ENCODE measurements around the gene SSX4B.
"Not testable (repeated sequence)": the region's sequence is repeated elsewhere in the genome, so short reads cannot be mapped to it uniquely, and the experiment has no call there.

The SSX4B gene, protein sequence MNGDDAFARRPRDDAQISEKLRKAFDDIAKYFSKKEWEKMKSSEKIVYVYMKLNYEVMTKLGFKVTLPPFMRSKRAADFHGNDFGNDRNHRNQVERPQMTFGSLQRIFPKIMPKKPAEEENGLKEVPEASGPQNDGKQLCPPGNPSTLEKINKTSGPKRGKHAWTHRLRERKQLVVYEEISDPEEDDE

DNA sequence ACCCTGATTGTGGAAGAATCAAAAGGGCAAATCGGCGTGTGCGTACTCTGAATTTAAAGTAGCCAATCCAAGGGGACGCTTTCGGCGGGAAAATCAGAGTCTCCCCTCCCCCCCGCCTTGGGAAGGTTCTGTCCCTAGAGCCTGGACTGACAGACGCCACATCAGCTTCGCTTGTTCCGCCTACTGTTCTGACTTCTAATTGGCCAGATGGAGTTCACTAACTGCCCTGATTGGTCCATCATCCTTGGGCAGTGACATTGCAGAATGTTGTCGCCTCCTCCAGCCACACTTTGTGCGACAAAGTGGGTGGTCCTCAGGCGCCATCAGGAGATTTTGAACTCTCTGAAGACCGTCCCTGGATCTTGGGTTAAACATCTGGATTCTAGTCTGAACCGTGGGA, at the start of gene SSX4B:
Gene SSX4B, minus strand, starts transcription at position 101 of the 400 bp plus-strand sequence. CDS start 588 bp downstream, outside the sequence.
- DNase-seq = not testable (repeated sequence)

DNA sequence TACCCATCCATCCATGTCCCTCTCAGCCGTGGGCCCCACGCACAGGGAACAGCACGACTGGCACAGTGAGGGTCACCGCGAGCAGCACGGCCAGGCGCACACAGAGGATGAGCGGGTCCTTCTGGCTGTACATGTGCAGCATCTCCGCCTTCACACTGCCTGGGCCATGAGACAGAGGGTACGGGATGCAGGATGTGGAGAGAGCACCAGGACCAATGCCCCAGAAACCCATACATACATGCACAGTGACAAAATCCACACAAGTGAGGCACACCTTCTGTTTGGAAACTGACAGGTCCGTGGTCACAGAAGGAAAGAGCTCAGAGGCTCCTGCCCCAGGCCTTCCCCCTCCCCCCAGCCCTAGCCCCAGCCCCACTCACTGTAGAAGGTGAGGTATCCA, 48.8 kb upstream of the SSX4B start:
- DNase-seq = no peak

DNA sequence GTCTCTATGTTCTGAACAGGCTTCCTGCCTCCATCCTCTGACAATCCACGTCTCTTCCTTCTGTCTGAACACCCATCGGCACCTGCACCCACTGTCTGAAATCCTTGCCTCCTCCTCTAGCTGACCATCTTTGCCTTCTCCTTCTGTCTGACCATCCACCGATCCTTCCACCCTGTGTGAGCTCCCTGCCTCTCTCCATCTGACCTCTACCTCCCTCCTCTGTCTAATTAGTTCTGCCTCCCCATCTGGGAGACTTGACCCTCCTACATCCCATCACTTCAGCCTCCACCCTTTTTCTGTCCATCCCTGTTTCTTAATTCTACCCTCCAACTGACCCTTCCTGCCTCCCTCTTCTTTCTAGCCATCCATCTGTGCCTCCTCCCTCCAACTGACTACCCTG, 48.3 kb upstream of the SSX4B start:
- DNase-seq = no peak

DNA sequence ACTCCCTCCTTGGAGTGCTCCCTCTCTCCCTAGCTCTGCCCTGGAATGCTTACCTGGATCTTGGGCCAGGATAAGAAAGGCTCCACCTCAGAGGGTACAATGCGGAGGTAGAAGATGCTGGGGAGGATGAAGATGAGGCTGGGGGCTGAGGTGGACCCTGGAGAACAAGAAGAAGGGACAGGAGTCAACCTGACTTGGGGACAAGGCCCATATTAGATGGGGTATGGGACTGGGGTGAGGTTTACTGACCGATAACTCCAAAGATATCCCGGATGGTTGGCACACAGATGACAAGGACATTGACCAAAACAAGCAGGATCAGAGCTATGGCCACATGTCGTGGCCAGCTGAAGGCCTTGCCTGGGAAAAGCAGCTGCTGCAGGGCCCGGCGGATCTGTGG, 47.7 kb upstream of the SSX4B start:
- DNase-seq = no peak

DNA sequence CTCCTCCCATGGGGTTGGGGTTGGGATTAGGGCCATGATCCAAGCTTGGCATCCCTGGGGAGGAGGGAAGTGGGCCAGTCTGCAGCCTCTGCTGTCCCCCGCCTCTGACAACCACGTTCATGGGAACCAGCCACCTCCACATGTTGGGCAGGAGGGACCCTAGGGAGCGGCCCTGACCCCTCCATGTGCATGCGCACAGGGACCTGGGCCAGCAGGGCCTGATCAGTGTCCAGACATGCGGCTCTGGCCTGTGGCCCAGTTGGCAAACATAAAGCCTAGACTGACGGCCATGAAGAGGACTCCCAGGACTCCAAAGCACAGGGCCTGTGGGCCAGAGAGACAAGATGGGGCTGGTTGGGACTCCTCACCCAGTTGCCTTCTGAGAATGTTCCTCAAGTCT, 47.0 kb upstream of the SSX4B start:
- DNase-seq = no peak

DNA sequence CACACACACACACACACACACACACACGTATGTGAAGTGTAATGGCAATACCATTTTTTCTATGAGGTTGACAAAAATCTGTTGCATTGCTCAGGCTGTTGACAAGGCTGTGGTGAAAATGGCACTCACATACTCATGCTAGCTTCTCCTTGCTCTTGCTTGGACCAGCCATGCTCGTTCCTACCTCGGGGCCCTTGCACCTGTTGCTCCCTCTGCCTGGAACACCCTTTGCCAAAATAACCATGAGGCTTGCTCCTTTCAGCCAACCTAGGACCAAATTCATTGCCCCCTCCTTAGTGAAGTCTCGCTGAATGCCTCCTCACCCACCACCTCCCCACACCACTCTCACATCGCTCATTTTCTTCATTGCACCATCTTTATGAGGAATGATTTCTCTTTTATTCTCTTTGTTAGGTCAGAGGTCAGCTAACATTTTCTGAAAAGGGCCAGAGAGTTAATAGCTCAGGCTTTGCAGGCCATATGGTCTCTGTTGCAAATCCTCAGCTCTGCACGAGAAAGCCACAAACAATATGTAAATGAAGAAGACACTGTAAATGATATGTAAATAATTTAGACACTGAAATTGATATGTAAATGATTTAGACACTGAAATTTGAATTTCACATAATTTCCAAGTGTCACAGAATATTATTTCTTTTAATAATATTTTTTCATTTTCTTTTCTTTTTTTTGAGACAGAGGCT, 45.0 kb upstream of the SSX4B start:
- DNase-seq = no peak

DNA sequence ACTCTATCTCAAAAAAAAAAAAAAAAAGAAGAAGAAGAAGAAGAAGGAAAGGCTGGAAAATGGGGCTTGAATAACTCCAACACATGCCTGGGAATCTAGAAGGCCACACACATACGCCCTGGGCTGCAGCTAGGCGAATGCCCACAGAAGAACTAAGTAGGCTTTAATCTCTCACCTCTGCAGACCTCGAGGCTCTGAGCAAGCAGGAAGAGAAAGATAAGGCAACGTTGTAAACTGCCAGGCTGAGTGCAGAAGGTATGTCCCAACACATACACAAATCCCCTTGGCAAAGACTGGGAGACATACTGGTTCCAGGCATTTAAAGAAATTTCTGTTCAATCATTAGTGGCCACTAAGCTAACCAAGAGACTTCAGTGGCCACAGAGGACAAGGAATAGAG, 39.9 kb upstream of the SSX4B start:
- DNase-seq = no peak

DNA sequence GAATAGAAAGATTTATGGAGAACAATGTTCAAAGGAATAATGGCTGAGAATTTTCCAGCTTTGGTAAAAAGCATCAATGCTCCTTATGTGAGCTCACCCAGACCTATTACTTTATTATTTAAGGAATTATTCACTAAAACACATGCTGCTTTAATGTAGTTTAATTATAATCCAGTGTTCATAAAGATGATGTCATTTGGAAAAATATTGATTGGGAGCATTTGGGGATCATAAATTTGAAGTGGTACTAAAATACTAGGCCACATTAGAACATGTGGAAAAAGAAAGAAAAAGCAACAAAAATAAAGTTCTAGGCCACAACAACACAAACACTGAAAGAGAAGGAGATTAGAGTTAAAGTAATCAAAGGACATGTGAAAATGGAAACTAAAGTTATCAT, 38.3 kb upstream of the SSX4B start:
- DNase-seq = no peak

DNA sequence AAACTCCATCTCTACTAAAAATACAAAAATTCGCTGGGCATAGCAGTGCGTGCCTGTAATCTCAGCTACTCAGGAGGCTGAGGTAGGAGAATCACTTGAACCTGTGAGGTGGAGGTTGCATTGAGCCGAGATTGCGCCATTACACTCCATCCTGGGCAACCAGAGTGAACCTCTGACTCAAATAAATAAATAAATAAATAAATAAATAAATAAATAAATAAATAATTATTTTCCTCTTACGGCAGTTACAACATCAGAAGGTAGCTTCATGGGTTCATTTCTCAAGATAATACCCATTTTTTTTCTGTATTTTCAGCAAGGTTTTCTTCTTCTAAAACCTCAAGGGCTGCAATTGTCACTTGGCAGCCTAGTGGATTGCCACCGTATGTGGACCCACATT, 35.4 kb upstream of the SSX4B start:
- DNase-seq = not testable (repeated sequence)

DNA sequence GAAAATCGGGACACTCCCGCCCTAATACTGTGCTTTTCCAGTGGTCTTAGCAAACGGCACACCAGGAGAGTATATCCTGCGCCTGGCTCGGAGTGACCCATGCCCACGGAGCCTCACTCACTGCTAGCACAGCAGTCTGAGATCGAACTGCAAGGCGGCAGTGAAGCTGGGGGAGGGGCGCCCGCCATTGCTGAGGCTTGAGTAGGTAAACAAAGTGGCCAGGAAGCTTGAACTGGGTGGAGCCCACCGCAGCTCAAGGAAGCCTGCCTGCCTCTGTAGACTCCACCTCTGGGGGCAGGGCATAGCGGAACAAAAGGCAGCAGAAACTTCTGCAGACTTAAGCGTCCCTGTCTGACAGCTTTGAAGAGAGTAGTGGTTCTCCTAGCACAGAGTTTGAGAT, 22.0 kb upstream of the SSX4B start:
- DNase-seq = not testable (repeated sequence)

DNA sequence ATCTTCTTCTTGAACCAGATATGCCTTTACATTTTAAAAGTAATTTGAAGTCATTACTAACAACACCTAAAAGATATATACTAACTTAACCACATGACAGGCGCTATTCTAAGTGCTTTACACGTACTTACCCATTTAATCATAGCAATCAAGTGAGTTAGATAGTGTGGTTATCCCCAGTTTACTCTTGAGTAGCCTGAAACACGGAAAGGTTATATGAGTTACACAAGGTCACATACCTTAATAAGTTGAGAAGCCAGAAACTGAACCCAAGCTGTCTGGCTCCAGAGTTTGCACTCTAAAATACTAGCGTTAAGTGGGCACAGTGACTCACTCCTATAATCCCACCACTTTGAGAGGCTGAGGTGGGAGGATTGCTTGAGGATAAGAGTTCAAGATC, 18.4 kb upstream of the SSX4B start:
- DNase-seq = not testable (repeated sequence)

DNA sequence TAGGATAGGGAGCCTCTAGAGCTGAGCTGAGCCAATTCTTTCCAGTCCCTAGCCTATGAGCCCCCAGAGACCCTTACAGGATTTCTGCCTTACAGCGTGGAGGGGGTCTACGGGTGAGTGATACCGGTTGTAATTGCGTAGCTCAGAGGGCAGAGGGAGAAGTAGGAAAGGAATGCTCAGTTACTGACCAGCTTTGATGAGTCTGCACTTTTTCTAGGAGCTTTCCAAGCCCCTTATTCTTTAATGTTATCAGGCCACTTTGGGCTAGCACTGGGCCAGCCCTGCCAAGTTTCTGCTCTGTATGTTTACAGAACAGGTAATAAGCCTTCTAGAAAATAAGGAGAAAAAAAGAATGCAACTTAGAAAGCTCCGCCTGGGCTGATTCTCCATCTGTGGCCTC, 17.8 kb upstream of the SSX4B start:
- DNase-seq = not testable (repeated sequence)

DNA sequence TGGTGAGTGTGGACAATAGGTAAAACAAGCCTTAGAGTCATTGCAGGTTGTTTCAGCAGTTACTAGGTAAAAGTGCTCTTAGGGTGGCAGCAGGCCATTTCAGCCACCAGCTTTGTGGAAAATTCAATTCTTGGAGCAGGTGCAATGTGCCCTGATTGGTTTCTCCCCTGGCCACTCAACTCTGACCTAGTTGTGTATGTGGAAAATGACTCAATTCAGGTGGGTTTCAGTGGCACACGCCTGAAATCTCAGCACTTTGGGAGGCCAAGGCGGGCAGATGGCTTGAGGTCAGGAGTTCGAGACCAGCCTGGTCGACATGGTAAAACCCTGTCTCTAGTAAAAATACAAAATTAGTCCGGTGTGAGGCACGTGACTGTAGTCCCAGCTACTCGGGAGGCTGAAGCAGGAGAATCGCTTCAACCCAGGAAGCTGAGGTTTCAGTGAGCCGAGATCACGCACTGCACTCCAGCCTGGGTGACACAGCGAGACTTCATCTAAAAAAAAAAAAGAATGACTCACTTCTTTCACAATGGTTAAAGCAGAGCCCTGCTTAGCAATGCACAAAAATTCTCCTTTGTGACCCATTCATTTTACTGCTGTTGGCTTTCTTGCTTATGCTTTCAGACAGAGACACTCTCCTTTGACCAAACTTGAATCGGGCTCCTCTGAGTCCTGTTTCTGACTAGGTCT, 15.4 kb upstream of the SSX4B start:
- not testable (repeated sequence) for DNase-seq

DNA sequence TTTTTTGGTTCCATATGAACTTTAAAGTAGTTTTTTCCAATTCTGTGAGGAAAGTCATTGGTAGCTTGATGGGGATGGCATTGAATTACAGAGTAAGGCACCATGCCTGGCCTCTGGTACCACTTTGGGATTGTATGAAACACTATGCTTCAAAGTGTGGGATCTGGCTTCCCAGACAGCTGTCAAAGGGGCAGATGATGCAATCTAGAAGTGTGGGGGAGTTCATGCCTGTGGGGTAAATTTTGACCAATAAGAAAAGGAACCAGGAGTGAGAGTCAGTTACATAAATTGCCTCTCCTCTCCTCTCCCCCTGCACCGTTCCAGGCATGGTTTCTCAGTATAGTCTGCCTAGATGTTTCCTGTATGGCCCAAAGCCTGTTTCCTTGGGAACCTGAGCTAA, 13.9 kb downstream of the SSX4B start:
- not testable (repeated sequence) for DNase-seq

DNA sequence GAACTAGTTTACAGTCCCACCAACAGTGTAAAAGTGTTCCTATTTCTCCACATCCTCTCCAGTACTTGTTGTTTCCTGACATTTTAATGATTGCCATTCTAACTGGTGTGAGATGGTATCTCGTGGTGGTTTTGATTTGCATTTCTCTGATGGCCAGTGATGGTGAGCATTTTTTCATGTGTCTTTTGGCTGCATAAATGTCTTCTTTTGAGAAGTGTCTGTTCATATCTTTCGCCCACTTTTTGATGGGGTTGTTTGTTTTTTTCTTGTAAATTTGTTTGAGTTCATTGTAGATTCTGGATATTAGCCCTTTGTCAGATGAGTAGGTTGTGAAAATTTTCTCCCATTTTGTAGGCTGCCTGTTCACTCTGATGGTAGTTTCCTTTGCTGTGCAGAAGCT, 14.8 kb downstream of the SSX4B start:
- not testable (repeated sequence) for DNase-seq

DNA sequence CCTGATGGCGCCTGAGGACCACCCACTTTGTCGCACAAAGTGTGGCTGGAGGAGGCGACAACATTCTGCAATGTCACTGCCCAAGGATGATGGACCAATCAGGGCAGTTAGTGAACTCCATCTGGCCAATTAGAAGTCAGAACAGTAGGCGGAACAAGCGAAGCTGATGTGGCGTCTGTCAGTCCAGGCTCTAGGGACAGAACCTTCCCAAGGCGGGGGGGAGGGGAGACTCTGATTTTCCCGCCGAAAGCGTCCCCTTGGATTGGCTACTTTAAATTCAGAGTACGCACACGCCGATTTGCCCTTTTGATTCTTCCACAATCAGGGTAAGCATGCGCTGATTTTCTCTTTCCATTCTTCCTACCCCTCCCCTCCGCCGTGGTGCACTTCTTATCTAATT, 28.5 kb downstream of the SSX4B start, which contains the start of gene SSX4:
Gene SSX4, plus strand, starts transcription at position 301 of the 400 bp plus-strand sequence. CDS start 515 bp downstream, outside the sequence.
- DNase-seq = not testable (repeated sequence)

DNA sequence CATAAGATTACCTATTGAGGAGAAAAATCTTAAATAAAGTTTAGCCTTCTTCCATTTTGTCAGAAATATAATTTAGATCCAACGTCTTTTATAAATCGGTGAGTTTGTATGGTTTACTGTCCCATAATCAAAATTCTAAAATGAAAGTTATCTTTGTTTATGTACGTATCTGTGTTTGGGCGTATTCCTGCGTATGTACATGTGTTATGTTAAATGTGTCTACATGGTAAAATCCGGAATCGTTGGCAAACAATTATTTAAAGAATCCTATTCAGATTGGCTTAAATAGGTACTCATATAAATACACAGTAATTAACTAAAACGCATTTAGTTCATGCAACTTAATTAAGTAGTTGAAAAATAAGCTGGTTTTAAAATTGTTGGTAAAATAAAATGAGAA, 41.4 kb downstream of the SSX4B start:
- not testable (repeated sequence) for DNase-seq

DNA sequence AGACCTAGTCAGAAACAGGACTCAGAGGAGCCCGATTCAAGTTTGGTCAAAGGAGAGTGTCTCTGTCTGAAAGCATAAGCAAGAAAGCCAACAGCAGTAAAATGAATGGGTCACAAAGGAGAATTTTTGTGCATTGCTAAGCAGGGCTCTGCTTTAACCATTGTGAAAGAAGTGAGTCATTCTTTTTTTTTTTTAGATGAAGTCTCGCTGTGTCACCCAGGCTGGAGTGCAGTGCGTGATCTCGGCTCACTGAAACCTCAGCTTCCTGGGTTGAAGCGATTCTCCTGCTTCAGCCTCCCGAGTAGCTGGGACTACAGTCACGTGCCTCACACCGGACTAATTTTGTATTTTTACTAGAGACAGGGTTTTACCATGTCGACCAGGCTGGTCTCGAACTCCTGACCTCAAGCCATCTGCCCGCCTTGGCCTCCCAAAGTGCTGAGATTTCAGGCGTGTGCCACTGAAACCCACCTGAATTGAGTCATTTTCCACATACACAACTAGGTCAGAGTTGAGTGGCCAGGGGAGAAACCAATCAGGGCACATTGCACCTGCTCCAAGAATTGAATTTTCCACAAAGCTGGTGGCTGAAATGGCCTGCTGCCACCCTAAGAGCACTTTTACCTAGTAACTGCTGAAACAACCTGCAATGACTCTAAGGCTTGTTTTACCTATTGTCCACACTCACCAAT, 43.9 kb downstream of the SSX4B start:
- DNase-seq = not testable (repeated sequence)

DNA sequence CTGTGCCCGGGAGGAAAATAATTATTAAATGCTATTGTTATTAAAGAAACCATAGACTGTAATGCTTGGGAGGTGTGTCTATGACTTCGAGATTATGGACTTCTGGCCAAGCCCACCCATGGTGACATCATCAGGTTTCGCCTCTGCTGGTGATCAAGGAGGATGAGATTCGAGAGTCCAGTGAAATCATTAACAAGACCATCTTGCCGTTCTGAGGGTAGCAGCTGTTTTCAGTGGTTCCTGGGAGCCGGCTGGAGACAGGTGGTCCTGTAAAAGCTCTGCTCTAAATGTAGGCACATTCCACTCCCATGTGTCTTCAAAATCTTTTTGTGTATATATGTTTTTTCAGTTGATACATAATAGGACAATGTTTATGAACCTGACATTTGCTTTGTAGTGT, 52.5 kb downstream of the SSX4B start:
- not testable (repeated sequence) for DNase-seq

DNA sequence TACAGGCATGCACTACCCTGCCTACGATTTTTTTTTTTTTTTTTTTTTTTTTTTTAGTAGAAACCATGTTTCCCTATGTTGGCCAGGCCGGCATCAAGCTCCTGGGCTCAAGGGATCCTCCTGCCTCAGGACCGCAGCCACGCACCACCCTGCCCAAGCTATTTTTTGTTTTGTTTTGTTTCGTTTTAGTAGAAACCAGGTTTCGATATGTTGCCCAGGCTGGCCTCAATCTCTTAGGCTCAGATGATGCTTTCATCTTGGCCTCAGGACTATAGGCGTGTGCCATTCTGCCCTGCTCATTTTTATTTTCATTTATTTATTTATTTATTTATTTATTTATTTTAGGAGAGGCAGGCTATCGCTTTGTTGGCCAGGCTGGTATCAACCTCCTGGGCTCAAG, 54.1 kb downstream of the SSX4B start:
- no peak for DNase-seq

DNA sequence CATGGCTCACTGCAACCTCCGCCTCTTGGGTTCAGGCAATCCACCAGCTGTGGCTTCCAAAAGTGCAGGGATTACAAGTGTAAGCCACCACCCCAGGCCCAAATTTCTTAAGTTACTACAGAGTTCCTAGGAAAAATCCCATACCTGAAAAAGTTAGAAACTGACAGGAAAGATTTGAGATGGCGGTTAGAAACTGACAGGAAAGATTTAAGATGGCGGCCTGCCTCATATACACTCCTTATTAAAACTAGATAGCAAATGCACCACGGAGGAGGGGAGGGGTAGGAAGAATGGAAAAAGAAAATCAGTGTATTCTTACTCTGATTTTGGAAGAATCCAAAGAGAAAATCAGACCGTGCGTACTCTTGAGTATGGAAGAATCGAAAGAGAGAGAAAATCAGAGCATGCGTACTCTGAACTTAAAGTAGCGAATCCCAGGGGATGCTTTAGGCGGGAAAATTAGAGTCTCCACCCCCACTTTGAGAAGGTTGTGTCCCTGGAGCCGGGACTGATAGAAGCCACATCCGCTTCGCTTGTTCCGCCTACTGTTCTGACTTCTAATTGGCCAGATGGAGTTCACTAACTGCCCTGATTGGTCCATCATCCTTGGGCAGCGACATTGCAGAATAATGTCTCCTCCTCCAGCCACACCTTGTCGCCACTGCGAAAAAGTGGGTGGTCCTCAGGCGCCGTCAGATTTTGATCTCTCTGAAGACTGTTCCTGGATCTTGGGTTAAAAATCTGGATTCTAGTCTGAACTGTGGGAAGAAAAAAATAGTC, 55.3 kb downstream of the SSX4B start, which contains the start of gene SSX3:
Gene SSX3, minus strand, starts transcription at position 389 of the 780 bp plus-strand sequence. CDS start 1,454 bp downstream, outside the sequence.
- DNase-seq = not testable (repeated sequence)
